ENCODE results near the gene HOMEZ.

Gene HOMEZ

GRCh38 chr14:23307687-23308644 is 22.0 kb upstream of the HOMEZ start:
- no peak for DNase-seq (ENCODE audit: low spot score)

GRCh38 chr14:23307146-23307530 is 21.2 kb upstream of the HOMEZ start:
- DNase-seq (ENCODE audit: low spot score) = no peak

- peak; percentile 79 for DNase-seq (ENCODE audit: low spot score)
Measured at GRCh38 chr14:23306412-23307145, 20.6 kb upstream of the HOMEZ start, which contains the start of gene BCL2L2. BCL2L2 (plus strand) TSS chr14:23306833; CDS start chr14:23307768, 935 bp downstream.

- DNase-seq (ENCODE audit: low spot score) = peak; percentile 46
Measured at GRCh38 chr14:23302290-23303225, 16.6 kb upstream of the HOMEZ start, which contains the start of gene PPP1R3E. PPP1R3E (minus strand) TSS chr14:23302859; CDS start chr14:23302576, 283 bp downstream.

GRCh38 chr14:23301969-23302289 is 16.0 kb upstream of the HOMEZ start:
- DNase-seq (ENCODE audit: low spot score) = no peak

GRCh38 chr14:23301288-23301968 is 15.5 kb upstream of the HOMEZ start:
- peak; percentile 98 for DNase-seq (ENCODE audit: low spot score)

GRCh38 chr14:23300687-23301223 is 14.8 kb upstream of the HOMEZ start:
- DNase-seq (ENCODE audit: low spot score) = no peak

- DNase-seq (ENCODE audit: low spot score) = no peak
Measured at GRCh38 chr14:23299986-23300686, 14.2 kb upstream of the HOMEZ start.

- peak; percentile 23 for DNase-seq (ENCODE audit: low spot score)
Measured at GRCh38 chr14:23299211-23299957, 13.5 kb upstream of the HOMEZ start.

GRCh38 chr14:23297611-23298277 is 11.8 kb upstream of the HOMEZ start:
- DNase-seq (ENCODE audit: low spot score) = no peak

GRCh38 chr14:23297096-23297495 is 11.2 kb upstream of the HOMEZ start:
- no peak for DNase-seq (ENCODE audit: low spot score)

GRCh38 chr14:23296012-23296777 is 10.3 kb upstream of the HOMEZ start:
- DNase-seq (ENCODE audit: low spot score) = no peak

- DNase-seq (ENCODE audit: low spot score) = peak; percentile 14
Measured at GRCh38 chr14:23294734-23295561, 9.0 kb upstream of the HOMEZ start.

GRCh38 chr14:23286902-23287479 is 1.1 kb upstream of the HOMEZ start:
- no peak for DNase-seq (ENCODE audit: low spot score)

GRCh38 chr14:23285530-23286019 is 357 bp downstream of the HOMEZ start:
- peak; percentile 12 for DNase-seq (ENCODE audit: low spot score)

- peak; percentile 24 for DNase-seq (ENCODE audit: low spot score)
Measured at GRCh38 chr14:23284654-23285529, 1.0 kb downstream of the HOMEZ start.

All from AG08395 (cell line).